GM23338 (cell line): Measurements from ENCODE around the gene APOL4. TPM values are rescaled to one million over a fixed set of nuclear protein-coding genes. Genes with fewer than 3 reads are reported as not detected.

ENCODE experiments used
- ATAC-seq: fragments of 200-7000 bp; cut with Tn5 transposase; 3 replicates; pipeline ENCODE4 v1.9.1; 2020
- DNase-seq: peaks from one replicate; pipeline ENCODE4 v3.0.0-alpha.2; 2015; ENCODE audit warnings: low spot score
- H2AFZ ChIP-seq: fragments of 200-600 bp; sonication (generic); 2 replicates; pipeline ENCODE4 v1.8.0; 2016; ENCODE audit warnings: antibody characterized with exemption, mild to moderate bottlenecking, moderate library complexity
- H3F3A ChIP-seq: fragments of 200-600 bp; sonication (generic); replicated peaks from 2 replicates; pipeline ENCODE4 v1.8.0; 2017; ENCODE audit warnings: antibody characterized with exemption, mixed run types, low read depth
- H3K27ac ChIP-seq: fragments of 200-600 bp; sonication (generic); 2 replicates; pipeline ENCODE4 v1.6.1; 2016; ENCODE audit warnings: low read depth
- H3K27me3 ChIP-seq: fragments of 200-600 bp; sonication (generic); 2 replicates; pipeline ENCODE4 v1.8.0; 2016; ENCODE audit warnings: mild to moderate bottlenecking, mixed run types, moderate library complexity; ENCODE audit not compliant: insufficient read depth
- H3K36me3 ChIP-seq: fragments of 200-600 bp; sonication (generic); 2 replicates; pipeline ENCODE4 v1.8.0; 2016; ENCODE audit warnings: mild to moderate bottlenecking; ENCODE audit not compliant: insufficient read depth
- H3K4me1 ChIP-seq: fragments of 200-600 bp; sonication (generic); 2 replicates; pipeline ENCODE4 v1.8.0; 2016; ENCODE audit warnings: mild to moderate bottlenecking, moderate library complexity; ENCODE audit not compliant: insufficient read depth
- H3K4me2 ChIP-seq: fragments of 200-600 bp; sonication (generic); 2 replicates; pipeline ENCODE4 v1.7.1; 2017; ENCODE audit warnings: mixed run types
- H3K4me3 ChIP-seq: fragments of 200-600 bp; sonication (generic); 2 replicates; pipeline ENCODE4 v1.6.1; 2016; ENCODE audit warnings: mixed run types
- H3K79me2 ChIP-seq: fragments of 200-600 bp; sonication (generic); replicated peaks from 2 replicates; pipeline ENCODE4 v1.8.0; 2017; ENCODE audit warnings: mild to moderate bottlenecking; ENCODE audit not compliant: insufficient read depth
- H3K9me2 ChIP-seq: fragments of 200-600 bp; sonication (generic); 2 replicates; pipeline ENCODE4 v1.8.0; 2017; ENCODE audit not compliant: insufficient read depth
- H4K20me1 ChIP-seq: fragments of 200-600 bp; sonication (generic); replicated peaks from 2 replicates; pipeline ENCODE4 v1.8.0; 2017; ENCODE audit warnings: mild to moderate bottlenecking; ENCODE audit not compliant: insufficient read depth
- H3K27ac Mint-ChIP-seq: 2 replicates; pipeline ENCODE4 v1.8.0; 2020; ENCODE audit warnings: inconsistent platforms, mild to moderate bottlenecking, moderate library complexity, mixed read lengths
- H3K27me3 Mint-ChIP-seq: 3 replicates; pipeline ENCODE4 v1.8.0; 2022; ENCODE audit warnings: low read depth, mild to moderate bottlenecking, moderate library complexity, mixed read lengths, inconsistent platforms; ENCODE audit not compliant: insufficient read depth, poor library complexity
- H3K36me3 Mint-ChIP-seq: 3 replicates; pipeline ENCODE4 v1.8.0; 2021; ENCODE audit warnings: low read depth, mild to moderate bottlenecking, inconsistent platforms, moderate library complexity, mixed read lengths
- H3K4me1 Mint-ChIP-seq: 3 replicates; pipeline ENCODE4 v1.8.0; 2020; ENCODE audit warnings: mild to moderate bottlenecking, inconsistent platforms, mixed read lengths
- H3K4me3 Mint-ChIP-seq: 3 replicates; pipeline ENCODE4 v1.8.0; 2021; ENCODE audit warnings: moderate library complexity, mild to moderate bottlenecking, inconsistent platforms, mixed read lengths
- H3K9me3 Mint-ChIP-seq: 3 replicates; pipeline ENCODE4 v1.8.0; 2020; ENCODE audit warnings: moderate library complexity, mild to moderate bottlenecking, inconsistent platforms, mixed read lengths
- CREB1 ChIP-seq: fragments of 250-450 bp; sonication (Bioruptor Pico); IDR thresholded peaks from 2 replicates; pipeline ENCODE4 v1.5.0; 2020; ENCODE audit warnings: low read depth, mild to moderate bottlenecking, moderate library complexity
- EZH2phosphoT487 ChIP-seq: fragments of 200-600 bp; sonication (generic); IDR thresholded peaks from one replicate; pipeline ENCODE4 v1.8.1; 2018; ENCODE audit warnings: antibody characterized with exemption; ENCODE audit not compliant: unreplicated experiment
- JUNB ChIP-seq: IDR thresholded peaks from one replicate; pipeline ENCODE4 v1.6.1; 2016; ENCODE audit warnings: antibody characterized with exemption; ENCODE audit not compliant: unreplicated experiment
- NANOG ChIP-seq: IDR thresholded peaks from 2 replicates; pipeline ENCODE4 v1.6.1; 2016; ENCODE audit warnings: antibody characterized with exemption, borderline replicate concordance
- POLR2AphosphoS5 ChIP-seq: IDR thresholded peaks from 2 replicates; pipeline ENCODE4 v1.6.1; 2016; ENCODE audit warnings: antibody characterized with exemption, low read depth
- STAT1 ChIP-seq: IDR thresholded peaks from one replicate; pipeline ENCODE4 v1.6.1; 2016; ENCODE audit warnings: antibody characterized with exemption; ENCODE audit not compliant: unreplicated experiment
- ZNF114 ChIP-seq: fragments of 250-450 bp; sonication (Bioruptor Pico); IDR thresholded peaks from 2 replicates; pipeline ENCODE4 v1.5.0; 2020; ENCODE audit warnings: mild to moderate bottlenecking, moderate library complexity
- ZNF331 ChIP-seq: fragments of 250-450 bp; sonication (Bioruptor Pico); IDR thresholded peaks from 2 replicates; pipeline ENCODE4 v1.5.0; 2020; ENCODE audit warnings: low read depth, mild to moderate bottlenecking, moderate library complexity
- polyA plus RNA-seq: library from polyadenylated mRNA; unstranded; fragments of >200 nt; fragmentation: Nextera tagmentation; extraction: Ambion mirVana; gene quantifications from 2 replicates; pipeline ENCODE4 v1.2.1, GENCODE V29; 2016
- total RNA-seq: library from RNA; depleted of rRNA; stranded (reverse); fragments of >200 nt; shearing (Covaris generic); gene quantifications from 2 replicates; pipeline ENCODE4 v1.2.3, GENCODE V29; 2014
- TF ChIP-seq, protein P1 (sequence below): IDR thresholded peaks from one replicate; pipeline ENCODE4 v1.6.1; 2018; ENCODE audit warnings: antibody characterized with exemption; ENCODE audit not compliant: unreplicated experiment
- TF ChIP-seq, protein P2 (sequence below), 2 experiments: fragments of 200-600 bp in 1 of 2; sonication (generic) in 1 of 2; conservative IDR thresholded peaks; 2 replicates each; pipeline versions ENCODE4 v1.5.1 to v1.6.1; 2016 to 2017; ENCODE audit warnings: antibody characterized with exemption in 2 of 2, low read depth in 2 of 2, mild to moderate bottlenecking in 2 of 2, moderate library complexity in 1 of 2
- TF ChIP-seq, protein P3 (sequence below): IDR thresholded peaks from 2 replicates; pipeline ENCODE4 v1.6.1; 2016; ENCODE audit warnings: antibody characterized with exemption

APOL4 gene
- total and polyA plus RNA-seq, 2 experiments from 2014 or later: not detected

DNA sequence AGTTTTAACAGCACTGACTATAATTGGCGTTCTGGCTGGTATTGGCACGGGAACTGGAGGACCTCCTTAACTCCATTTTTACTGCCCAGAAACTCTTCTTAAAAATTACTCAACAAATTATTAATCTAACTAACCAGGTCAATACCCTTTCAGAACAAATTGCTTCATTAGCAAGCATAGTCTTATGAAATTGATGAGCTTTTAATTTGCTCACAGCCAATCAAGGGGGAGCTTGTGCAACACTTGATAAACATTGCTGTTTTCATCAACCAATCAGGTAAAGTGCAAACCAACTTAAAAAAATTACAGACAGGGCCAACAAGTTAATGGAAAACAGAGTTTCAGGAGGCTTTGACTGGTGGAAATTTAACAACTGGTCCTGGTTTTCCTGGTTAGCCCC is 36.5 kb downstream of the APOL4 start:
- ATAC-seq (no peak), DNase-seq (no peak)
- Histone ChIP-seq H3K27ac (no peak overlapping the region), H3F3A (no peaks in the 10 kb centered on the region), H2AFZ (peak overlapping the region; percentile 70), H3K9me2 (no peaks in the 10 kb centered on the region), H3K79me2 (no peaks in the 10 kb centered on the region), H3K4me2 (no peak overlapping the region), H3K27me3 (no peaks in the 10 kb centered on the region), H3K36me3 (no peaks in the 10 kb centered on the region), H3K4me3 (no peak overlapping the region), H4K20me1 (no peaks in the 10 kb centered on the region), H3K4me1 (0 out of 2 replicates have a peak, but pooled peaks cover 8% of the 10 kb centered on the region)
- Mint-ChIP-seq H3K4me1 (peaks cover 20% of the 10 kb centered on the region), H3K27me3 (peaks cover 2% of the 10 kb centered on the region), H3K27ac (no peak overlapping the region), H3K9me3 (peaks cover 11% of the 10 kb centered on the region; the same call in 2 of the 3 replicates), H3K36me3 (peaks cover 4% of the 10 kb centered on the region; the same call in 2 of the 3 replicates), H3K4me3 (no peak overlapping the region)
- no peak for TF ChIP-seq ZNF114 (CRISPR knock-in tag)
- TF ChIP-seq CREB1 (CRISPR knock-in tag): no peak
- no peak for TF ChIP-seq ZNF331 (CRISPR knock-in tag)
- TF ChIP-seq, protein P1, sequence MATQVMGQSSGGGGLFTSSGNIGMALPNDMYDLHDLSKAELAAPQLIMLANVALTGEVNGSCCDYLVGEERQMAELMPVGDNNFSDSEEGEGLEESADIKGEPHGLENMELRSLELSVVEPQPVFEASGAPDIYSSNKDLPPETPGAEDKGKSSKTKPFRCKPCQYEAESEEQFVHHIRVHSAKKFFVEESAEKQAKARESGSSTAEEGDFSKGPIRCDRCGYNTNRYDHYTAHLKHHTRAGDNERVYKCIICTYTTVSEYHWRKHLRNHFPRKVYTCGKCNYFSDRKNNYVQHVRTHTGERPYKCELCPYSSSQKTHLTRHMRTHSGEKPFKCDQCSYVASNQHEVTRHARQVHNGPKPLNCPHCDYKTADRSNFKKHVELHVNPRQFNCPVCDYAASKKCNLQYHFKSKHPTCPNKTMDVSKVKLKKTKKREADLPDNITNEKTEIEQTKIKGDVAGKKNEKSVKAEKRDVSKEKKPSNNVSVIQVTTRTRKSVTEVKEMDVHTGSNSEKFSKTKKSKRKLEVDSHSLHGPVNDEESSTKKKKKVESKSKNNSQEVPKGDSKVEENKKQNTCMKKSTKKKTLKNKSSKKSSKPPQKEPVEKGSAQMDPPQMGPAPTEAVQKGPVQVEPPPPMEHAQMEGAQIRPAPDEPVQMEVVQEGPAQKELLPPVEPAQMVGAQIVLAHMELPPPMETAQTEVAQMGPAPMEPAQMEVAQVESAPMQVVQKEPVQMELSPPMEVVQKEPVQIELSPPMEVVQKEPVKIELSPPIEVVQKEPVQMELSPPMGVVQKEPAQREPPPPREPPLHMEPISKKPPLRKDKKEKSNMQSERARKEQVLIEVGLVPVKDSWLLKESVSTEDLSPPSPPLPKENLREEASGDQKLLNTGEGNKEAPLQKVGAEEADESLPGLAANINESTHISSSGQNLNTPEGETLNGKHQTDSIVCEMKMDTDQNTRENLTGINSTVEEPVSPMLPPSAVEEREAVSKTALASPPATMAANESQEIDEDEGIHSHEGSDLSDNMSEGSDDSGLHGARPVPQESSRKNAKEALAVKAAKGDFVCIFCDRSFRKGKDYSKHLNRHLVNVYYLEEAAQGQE: no peak

DNA sequence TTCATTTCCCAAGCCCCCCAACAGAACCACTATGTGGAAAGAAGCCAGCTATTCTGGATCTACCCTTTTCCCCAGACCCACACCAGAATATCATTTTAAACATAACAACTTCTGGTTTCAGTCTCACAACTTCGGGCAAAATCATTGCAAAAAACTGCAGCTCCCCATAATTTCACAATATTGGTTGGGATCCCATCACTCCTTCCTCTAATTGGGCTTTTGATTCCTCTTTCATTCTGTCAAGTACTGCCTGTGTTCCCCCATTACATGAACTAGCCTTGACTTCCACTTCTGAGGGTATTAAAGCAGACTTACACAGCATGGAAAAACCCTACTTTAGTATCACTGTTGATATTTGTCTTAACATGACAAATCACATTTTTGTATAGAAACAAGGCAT is 37.0 kb downstream of the APOL4 start:
- Histone ChIP-seq H3F3A (no peaks in the 10 kb centered on the region), H2AFZ (no peak overlapping the region; the same call in 1 of the 2 replicates), H3K4me1 (0 out of 2 replicates have a peak, but pooled peaks cover 8% of the 10 kb centered on the region), H3K79me2 (no peaks in the 10 kb centered on the region), H3K9me2 (no peaks in the 10 kb centered on the region), H3K4me3 (no peak overlapping the region), H3K27me3 (no peaks in the 10 kb centered on the region), H3K4me2 (no peak overlapping the region), H3K36me3 (no peaks in the 10 kb centered on the region), H4K20me1 (no peaks in the 10 kb centered on the region), H3K27ac (no peak overlapping the region)
- ATAC-seq (no peak), DNase-seq (no peak)
- H3K4me3 Mint-ChIP-seq: no peak overlapping the region
- H3K27ac Mint-ChIP-seq: no peak overlapping the region
- peaks cover 4% of the 10 kb centered on the region; the same call in 2 of the 3 replicates for H3K36me3 Mint-ChIP-seq
- H3K4me1 Mint-ChIP-seq: peaks cover 22% of the 10 kb centered on the region
- H3K9me3 Mint-ChIP-seq: peaks cover 8% of the 10 kb centered on the region; the same call in 2 of the 3 replicates
- H3K27me3 Mint-ChIP-seq: peaks cover 3% of the 10 kb centered on the region
- no peak for TF ChIP-seq CREB1 (CRISPR knock-in tag)
- no peak for TF ChIP-seq JUNB
- no peak for TF ChIP-seq NANOG
- no peak for TF ChIP-seq EZH2phosphoT487
- TF ChIP-seq POLR2AphosphoS5: no peak
- TF ChIP-seq, protein P2, sequence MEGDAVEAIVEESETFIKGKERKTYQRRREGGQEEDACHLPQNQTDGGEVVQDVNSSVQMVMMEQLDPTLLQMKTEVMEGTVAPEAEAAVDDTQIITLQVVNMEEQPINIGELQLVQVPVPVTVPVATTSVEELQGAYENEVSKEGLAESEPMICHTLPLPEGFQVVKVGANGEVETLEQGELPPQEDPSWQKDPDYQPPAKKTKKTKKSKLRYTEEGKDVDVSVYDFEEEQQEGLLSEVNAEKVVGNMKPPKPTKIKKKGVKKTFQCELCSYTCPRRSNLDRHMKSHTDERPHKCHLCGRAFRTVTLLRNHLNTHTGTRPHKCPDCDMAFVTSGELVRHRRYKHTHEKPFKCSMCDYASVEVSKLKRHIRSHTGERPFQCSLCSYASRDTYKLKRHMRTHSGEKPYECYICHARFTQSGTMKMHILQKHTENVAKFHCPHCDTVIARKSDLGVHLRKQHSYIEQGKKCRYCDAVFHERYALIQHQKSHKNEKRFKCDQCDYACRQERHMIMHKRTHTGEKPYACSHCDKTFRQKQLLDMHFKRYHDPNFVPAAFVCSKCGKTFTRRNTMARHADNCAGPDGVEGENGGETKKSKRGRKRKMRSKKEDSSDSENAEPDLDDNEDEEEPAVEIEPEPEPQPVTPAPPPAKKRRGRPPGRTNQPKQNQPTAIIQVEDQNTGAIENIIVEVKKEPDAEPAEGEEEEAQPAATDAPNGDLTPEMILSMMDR (conservative IDR thresholded peaks at IDR 0.05; ENCODE audit: low read depth in 2 of 2): no peak
- no peak for TF ChIP-seq ZNF114 (CRISPR knock-in tag)
- TF ChIP-seq, protein P3, sequence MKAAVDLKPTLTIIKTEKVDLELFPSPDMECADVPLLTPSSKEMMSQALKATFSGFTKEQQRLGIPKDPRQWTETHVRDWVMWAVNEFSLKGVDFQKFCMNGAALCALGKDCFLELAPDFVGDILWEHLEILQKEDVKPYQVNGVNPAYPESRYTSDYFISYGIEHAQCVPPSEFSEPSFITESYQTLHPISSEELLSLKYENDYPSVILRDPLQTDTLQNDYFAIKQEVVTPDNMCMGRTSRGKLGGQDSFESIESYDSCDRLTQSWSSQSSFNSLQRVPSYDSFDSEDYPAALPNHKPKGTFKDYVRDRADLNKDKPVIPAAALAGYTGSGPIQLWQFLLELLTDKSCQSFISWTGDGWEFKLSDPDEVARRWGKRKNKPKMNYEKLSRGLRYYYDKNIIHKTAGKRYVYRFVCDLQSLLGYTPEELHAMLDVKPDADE: no peak
- no peak for TF ChIP-seq ZNF331 (CRISPR knock-in tag)
- TF ChIP-seq STAT1: no peak
